GM19467 (cell line): ENCODE data around the gene UCN.
"Not testable (repeated sequence)": the region's sequence is repeated elsewhere in the genome, so short reads cannot be mapped to it uniquely, and the experiment has no call there.

Experiments
- ATAC-seq: cut with Tn5 transposase; IDR thresholded peaks from one replicate; pipeline ENCODE4 v1.9.1; 2021; ENCODE audit warnings: mild to moderate bottlenecking, moderate library complexity; ENCODE audit not compliant: unreplicated experiment

The UCN gene

GRCh38 chr2:27285481-27285880 lies 22.8 kb downstream of the UCN start:
- no peak for ATAC-seq

DNA sequence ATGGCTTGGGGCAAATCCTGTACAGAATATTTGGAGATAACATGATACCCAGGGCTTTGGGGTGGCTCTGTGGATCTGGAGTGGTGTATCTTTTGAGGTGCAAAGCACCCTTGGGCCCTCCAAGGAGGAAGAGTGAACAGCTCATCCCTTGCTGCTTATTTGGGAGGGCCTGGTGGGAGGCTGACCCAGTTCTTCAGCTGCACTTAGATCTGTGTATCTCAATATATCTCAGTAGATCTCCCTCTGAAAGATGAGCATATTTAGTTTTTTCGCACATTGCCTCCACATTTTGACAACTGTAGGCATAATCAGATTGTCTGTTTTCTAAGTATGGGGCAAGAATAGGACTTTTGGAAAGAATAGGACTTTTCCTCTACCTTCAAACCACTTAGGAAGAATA lies 23.2 kb downstream of the UCN start:
- ATAC-seq, result no peak

GRCh38 chr2:27282892-27283291 lies 25.4 kb downstream of the UCN start:
- ATAC-seq, result no peak

GRCh38 chr2:27281855-27282559 lies 26.2 kb downstream of the UCN start, which contains the start of gene TRIM54:
Gene TRIM54, plus strand, starts transcription at chr2:27282429. Its CDS starts 303 bp downstream, at chr2:27282732.
- no peak for ATAC-seq

DNA sequence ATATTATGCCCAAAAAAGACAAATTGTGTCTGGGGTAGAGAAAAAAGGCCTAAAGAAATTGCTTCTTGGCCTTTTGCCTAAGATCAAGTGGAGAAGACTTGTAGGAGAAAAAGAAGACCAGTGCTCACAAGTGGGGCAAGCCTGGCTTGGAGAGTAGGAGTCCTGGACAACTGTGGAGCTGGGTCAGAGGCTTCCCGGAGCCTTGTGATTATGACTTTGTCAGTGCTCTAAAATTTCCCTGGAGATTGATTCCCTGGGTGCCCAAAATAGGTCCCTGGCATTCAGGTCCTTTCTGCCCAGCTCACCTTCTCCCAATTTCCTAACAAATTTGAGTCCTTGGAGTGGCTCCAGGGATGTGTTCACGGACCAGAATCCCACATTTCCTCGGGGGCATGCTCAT lies 26.8 kb downstream of the UCN start:
- ATAC-seq, result no peak

DNA sequence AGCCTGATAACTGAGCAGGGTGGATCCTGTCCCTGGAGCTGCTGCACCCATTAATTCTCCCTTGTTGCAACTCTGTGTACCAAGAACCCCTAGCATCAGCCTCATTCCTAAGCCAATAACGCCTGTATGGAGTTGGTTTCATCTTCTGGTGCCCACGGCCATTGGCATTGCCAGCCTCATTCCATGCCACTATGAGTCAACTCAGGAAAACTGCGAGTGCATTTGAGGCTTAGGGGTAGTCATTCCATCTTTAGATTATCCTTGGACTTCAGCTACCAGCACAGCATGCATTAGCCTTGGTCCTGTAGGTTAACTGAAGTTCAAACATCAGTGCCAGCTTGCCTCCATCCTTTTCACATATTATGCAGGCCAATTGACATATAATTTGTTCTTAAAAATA lies 27.4 kb downstream of the UCN start:
- ATAC-seq, result no peak

DNA sequence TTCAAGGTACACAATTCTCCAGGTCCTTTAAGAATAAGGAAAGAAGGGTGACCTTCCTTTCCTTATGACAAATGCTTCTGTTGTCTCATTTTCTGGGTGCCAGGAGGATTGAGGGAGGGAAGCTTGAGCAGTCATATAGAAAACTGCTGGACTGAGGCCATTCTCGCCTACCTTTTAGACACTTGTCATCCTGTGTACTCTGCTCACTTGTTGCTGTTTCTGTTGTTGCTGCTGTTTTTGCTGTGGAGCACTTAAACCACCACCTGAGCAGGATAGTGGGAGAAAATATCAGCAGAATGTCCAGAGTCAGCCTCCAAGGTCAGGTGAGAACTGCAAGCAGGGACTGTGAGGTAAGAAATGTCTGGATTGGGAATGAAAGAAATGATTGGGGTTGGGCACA lies 30.2 kb downstream of the UCN start:
- no peak for ATAC-seq

DNA sequence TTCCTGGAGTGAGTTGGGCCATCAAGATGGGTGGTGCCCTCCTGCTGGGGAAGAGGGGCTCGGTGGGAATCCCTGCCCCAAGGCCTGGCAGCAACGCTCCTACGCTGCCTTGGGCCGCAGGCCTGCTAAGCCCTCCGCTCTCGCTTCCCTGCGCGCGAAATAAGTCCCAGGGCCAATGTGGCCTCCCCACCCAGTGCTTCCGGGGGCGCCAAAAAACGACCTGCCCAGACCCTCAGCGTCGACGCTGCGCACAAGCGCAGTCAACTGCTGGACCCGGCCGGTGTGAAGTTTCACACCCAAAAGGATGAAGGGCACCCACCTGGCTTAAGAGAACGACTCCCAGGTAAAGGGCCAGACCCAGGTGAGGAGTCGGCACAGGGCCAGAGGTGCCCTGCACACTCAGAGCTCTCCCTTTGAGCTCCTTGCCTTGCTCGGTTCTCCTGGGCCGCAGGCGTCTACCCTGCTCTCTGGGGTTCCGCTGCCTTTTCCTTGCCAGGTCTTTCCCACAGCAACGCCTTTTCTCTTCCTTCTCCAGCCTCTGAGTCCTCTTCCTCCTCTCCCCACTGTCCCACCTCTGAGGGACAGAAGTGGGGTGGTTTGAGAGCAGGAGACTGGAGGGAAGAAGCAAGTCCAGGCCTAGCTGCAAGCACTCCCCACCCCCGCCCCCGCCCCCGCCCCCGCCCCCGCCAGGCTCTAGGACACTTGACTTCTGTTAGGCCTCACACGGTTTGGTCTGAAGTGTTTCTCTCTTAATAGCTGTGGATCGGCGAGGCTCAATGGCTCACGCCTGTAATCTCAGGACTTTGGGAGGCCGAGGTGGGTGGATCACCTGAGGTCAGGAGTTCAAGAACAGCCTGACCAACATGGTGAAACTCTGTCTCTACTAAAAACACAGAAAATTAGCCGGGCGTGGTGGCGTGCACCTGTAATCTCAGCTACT lies 32.8 kb downstream of the UCN start, which contains the start of gene DNAJC5G:
Gene DNAJC5G (plus strand): TSS at position 223 of the 940 bp plus-strand sequence. CDS start 1,296 bp downstream, outside the sequence.
- ATAC-seq, result no peak

GRCh38 chr2:27272537-27273522 lies 35.4 kb downstream of the UCN start:
- not testable (repeated sequence) for ATAC-seq

DNA sequence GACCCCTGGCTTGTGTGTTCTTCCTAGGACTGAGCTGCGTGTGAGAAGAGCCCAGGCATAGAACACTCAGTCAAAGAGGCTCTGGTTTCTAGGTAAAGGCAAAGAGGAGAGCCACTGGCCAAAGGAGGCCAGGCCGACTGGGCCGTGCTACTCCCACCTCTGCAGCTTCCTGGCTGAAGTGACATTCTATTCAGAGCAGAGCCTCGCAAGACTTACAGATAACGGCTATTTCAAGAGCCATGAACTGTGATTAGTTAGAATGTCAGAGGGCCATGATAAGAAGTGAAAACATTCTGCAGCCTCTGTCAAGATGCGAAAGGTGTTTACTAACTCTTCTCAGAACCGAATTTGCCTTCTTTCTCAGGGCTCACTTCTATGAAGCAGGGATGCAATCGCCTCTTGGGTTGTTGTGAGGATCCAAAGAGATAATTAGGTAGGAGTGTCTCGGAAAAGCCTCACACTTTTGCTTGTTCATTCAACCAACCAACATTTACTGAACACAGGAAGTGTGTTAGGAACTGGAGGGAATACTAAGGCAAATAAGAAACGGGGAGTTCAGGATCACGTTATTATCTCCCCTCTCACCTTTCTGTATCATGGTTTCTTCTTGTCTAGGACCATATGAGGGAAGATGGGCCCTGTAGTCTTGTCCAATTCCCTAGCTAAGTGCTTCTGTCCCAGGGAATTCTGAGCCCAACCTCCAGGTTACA lies 36.5 kb downstream of the UCN start:
- no peak for ATAC-seq

GRCh38 chr2:27270670-27271069 lies 37.6 kb downstream of the UCN start:
- ATAC-seq, result no peak

GRCh38 chr2:27270131-27270530 lies 38.1 kb downstream of the UCN start:
- ATAC-seq, result no peak

- ATAC-seq, result not testable (repeated sequence)
These were observed 39.9 kb downstream of the UCN start for GRCh38 chr2:27268296-27268695.

DNA sequence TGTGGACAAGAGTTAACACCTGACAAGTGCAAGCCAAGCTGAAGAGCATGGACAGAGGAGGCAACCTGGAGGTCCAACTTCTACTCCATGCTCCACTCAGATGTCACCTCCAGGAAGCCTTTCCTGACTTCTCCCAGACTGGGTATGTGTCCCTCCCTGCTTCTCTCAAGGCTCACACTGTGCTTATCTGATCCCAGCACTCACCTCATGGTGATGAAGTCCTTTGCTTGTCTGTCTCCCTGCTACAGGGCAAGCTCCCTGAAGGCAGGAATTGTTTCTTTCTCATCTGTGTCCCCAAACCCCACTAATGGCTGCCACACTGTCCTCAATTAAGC lies 42.7 kb downstream of the UCN start:
- ATAC-seq, result no peak

GRCh38 chr2:27264753-27265535 lies 43.3 kb downstream of the UCN start:
- no peak for ATAC-seq

GRCh38 chr2:27264253-27264752 lies 43.9 kb downstream of the UCN start:
- no peak for ATAC-seq

- ATAC-seq, result no peak
These were observed 44.7 kb downstream of the UCN start for GRCh38 chr2:27263287-27264252.
